ENCODE data around the gene G2E3. TPM values are rescaled to one million over a fixed set of nuclear protein-coding genes. Genes with fewer than 3 reads are reported as not detected.

Gene G2E3
- total and polyA plus RNA-seq, 8 donors = 1.9 to 9.5 (median 6.6) TPM

GRCh38 chr14:30520536-30520935 lies 38.4 kb upstream of the G2E3 start:
- Histone ChIP-seq H3K27ac (no peak overlapping the region), H3K4me3 (no peak overlapping the region), H3K36me3 (no peaks in the 10 kb centered on the region), H3K27me3 (no peaks in the 10 kb centered on the region), H3K4me1 (peaks cover 0 to 7% (median 5%) of the 10 kb centered on the region in 3 donors), H3K9me3 (no peaks in the 10 kb centered on the region)
- 63 to 72% methylated on average over 2 of the region's 2 CpGs for WGBS, 2 donors
- intact Hi-C loops (cut with DNase I) = no loop called here
- no peak for TF ChIP-seq CTCF (IDR thresholded peaks at IDR 0.05)
- no peak for DNase-seq
- ATAC-seq = no peak
- no peak for FAIRE-seq

GRCh38 chr14:30521899-30522736 lies 36.8 kb upstream of the G2E3 start:
- Histone ChIP-seq H3K4me3 (no peak overlapping the region), H3K36me3 (no peaks in the 10 kb centered on the region), H3K9me3 (no peaks in the 10 kb centered on the region), H3K4me1 (peaks cover 0 to 7% (median 5%) of the 10 kb centered on the region in 3 donors), H3K27me3 (no peaks in the 10 kb centered on the region), H3K27ac (no peak overlapping the region)
- intact Hi-C loops (cut with DNase I) = no loop called here
- peak; percentile 35 to 69 (median 56) for TF ChIP-seq CTCF (IDR thresholded peaks at IDR 0.05)
- WGBS, 2 donors = 31 to 35% methylated on average over 9 of the region's 9 CpGs
- FAIRE-seq (peak; percentile 96), ATAC-seq (peak; percentile 53 to 79 (median 70)), DNase-seq (no peak)

GRCh38 chr14:30525833-30526232 lies 33.1 kb upstream of the G2E3 start:
- ATAC-seq = no peak
- Histone ChIP-seq H3K36me3 (no peaks in the 10 kb centered on the region), H3K27me3 (no peaks in the 10 kb centered on the region), H3K4me3 (no peak overlapping the region), H3K9me3 (no peaks in the 10 kb centered on the region), H3K4me1 (peaks cover 0 to 7% (median 4%) of the 10 kb centered on the region in 3 donors), H3K27ac (no peak overlapping the region)
- no peak for FAIRE-seq
- no peak for TF ChIP-seq CTCF (IDR thresholded peaks at IDR 0.05)
- intact Hi-C loops (cut with DNase I) = no loop called here
- DNase-seq = no peak
- 92% methylated on average over 2 of the region's 2 CpGs for WGBS, 2 donors

GRCh38 chr14:30527196-30527595 lies 31.8 kb upstream of the G2E3 start:
- FAIRE-seq = no peak
- no peaks in the 10 kb centered on the region for H3K36me3 ChIP-seq
- TF ChIP-seq CTCF (IDR thresholded peaks at IDR 0.05) = no peak
- no peak overlapping the region for H3K27ac ChIP-seq
- DNase-seq = no peak
- intact Hi-C loops (cut with DNase I) = no loop called here
- no peak for ATAC-seq
- H3K9me3 ChIP-seq = no peaks in the 10 kb centered on the region
- H3K4me3 ChIP-seq = no peak overlapping the region
- H3K4me1 ChIP-seq = no peaks in the 10 kb centered on the region
- no peaks in the 10 kb centered on the region for H3K27me3 ChIP-seq
- 95% methylated on average over 7 of the region's 7 CpGs for WGBS, 2 donors

GRCh38 chr14:30528119-30528518 lies 30.8 kb upstream of the G2E3 start:
- no peaks in the 10 kb centered on the region for H3K36me3 ChIP-seq
- intact Hi-C loops (cut with DNase I) = no loop called here
- FAIRE-seq = no peak
- no peaks in the 10 kb centered on the region for H3K9me3 ChIP-seq
- no peak for ATAC-seq
- H3K27me3 ChIP-seq = no peaks in the 10 kb centered on the region
- no peak for DNase-seq
- H3K27ac ChIP-seq = no peak overlapping the region
- WGBS, 2 donors = 82 to 85% methylated on average over 5 of the region's 5 CpGs
- H3K4me1 ChIP-seq = no peaks in the 10 kb centered on the region
- H3K4me3 ChIP-seq = no peak overlapping the region
- TF ChIP-seq CTCF (IDR thresholded peaks at IDR 0.05) = no peak
